ENCODE results near the gene SREK1.
A peak's percentile ranks its signal among the peaks of the same experiment; 100 is the strongest.

The SREK1 gene

DNA sequence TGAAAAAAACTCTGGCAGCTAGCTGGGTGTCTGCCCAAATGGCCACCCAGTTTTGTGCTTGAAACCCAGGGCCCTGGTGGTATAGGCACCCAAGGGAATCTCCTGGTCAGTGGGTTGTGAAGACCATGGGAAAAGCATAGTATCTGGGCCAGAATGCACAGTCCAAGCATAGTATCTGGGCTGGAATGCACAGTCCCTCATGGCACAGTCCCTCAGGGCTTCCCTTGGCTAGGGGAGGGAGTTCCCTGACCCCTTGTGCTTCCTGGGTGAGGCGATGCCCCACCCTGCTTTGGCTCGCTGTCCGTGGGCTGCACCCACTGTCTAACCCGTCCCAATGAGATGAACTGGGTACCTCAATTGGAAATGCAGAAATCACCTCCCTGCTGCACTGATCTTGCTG, 78.8 kb downstream of the SREK1 start:
- peak; percentile 11 to 17 (median 14) for DNase-seq

DNA sequence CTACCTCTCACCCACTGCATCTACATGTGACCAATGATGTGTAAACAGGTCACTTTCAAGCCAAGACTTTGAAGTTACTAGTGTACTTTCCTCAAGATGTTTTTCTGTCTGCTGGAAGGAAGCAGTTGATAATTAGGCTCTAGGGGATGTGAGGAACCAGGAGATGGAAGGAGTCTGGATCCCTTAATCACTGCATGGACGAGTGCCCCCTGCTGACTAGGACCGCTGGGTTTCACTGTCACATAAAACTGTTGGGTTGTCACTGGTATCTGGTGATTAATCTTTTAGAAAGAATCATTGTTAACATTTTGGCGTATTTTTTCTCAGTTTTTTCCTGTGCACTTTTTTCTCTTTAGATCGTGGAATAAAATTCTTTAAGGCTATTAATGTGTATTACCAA, 79.5 kb downstream of the SREK1 start:
- peak; percentile 7 to 19 (median 18) for DNase-seq

DNA sequence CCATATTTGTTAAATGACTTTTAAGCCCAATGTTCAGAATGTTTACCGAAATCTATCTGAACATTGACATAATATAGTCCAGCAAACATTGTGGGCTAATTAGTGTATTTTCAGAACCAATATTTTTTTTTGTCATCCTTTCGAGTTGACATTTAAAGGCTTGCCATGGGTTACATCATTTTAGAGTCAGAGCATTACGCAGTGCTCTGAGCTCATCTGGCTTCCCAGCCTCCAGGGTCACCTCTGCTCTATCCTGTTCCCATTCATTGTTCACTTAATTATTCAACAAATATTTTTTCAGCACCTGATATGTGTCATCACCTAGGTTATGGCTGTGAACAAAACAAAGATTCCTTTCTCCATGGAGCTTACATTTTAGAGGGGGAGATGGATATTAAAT, 80.2 kb downstream of the SREK1 start:
- DNase-seq = peak in 2 of 3 donors; percentile 4 to 18

- DNase-seq = no peak
Observed at GRCh38 chr5:66224773-66225553, 80.9 kb downstream of the SREK1 start.

- DNase-seq = no peak
Observed at GRCh38 chr5:66230551-66230950, 86.5 kb downstream of the SREK1 start.

DNA sequence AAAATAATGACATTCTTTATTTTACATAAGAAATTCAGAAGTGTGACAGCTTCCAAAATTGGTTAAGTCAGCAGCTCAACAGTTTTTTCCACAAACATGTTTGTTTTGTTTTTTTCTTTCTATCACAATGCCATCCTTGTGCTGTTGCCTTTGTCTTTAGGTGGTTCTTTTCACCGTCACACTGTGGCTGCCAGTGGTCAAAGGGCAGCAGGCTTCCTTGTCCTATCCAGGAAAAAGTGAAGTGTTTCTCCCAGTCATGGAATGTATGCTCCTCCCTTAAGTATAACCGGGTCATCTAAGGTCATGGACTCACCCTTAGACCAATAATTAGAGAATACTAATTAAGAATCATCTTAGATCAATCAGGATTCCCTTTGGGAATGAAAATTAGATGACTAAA, 87.4 kb downstream of the SREK1 start:
- no peak for DNase-seq

DNA sequence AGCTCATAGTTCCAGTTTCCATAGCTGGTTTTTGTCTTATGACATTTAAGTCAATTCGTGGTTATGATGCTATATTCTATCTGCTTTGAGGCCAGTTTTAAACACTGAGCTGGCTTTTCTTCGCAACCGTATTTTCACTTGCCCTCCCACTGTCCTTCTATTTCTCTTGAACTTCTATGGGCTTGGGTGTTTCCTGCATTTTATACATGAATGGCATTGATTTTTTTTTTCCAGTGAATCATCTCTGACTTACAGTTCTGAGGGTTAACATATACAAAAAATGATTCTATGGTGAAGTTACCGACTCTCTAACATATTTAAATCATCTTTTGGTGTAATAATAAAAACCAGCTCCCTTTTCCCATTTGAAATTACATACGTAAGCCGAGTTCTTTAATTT, 88.2 kb downstream of the SREK1 start:
- peak in 1 of 3 donors; percentile 10 for DNase-seq

DNA sequence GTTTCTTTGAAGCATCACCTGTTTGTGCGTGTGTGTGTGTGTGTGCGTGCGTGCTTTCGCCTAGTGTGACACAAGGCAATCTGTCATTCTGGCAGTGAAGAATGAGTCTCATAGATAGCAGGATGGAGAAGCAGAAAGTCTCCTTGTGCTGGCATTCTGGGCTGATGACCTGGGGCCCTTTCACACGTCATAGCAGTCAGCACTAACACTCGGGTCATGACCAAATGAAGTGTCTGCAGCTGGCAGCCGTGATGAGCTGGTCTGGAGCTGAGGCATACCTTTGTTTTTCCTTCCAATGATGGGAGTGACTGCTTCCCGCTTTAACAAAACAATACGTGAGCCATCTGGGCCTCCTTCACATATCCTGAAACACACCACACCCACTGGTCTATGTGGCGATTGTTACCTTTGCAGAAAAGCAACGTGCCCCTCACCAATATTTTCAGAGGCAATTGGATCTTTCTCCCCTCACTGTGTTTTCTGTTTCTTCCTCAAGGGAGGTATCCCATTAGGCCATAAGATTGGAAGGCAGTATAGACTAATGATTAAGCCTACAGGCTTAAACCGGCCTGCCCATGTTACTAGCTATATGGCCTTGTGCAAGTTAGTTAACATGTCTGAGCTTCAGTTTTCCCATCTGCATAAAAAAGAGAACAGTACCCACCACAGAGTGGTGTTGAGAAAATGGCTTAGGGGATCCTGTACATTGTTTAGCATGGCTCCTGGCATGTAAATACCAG, 88.8 kb downstream of the SREK1 start:
- DNase-seq = peak in 1 of 3 donors; percentile 12

Measured in suppressor macrophage treated with lipopolysaccharide for 1 hour (primary cell).